ENCODE results near the gene WDR43.

DNA sequence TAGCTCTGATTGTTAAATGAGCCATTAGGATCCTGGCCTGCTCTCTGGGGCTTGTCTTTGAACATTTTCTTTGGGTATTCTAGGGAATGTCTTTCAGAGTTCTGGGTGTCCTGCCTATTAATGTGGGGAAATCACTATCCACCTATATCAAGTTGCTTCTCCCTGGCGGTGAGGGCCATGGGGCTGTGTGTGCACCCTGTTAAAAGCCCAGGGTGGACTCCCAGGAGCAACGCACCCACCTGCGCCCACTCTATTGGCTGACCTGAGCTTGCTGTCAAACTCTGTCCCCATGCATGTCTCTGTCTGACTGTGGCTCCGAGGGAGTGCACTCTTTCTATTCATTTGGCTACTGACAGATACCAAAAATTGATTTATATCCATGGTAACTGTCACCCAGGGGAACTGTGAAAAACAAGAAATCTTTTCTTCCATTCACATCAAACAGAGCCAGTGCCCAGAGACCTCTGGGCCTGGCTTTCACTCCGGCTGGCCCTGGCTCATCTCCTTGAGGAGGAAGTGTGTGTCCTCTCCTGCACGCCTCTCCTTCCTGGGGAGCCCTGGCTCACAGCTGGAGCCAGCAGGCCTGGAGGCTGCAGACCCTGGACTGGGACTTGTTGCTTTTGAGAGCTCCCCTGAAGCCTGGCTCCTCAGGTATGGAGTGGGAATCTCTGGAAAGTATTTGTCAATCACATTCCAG, 76.1 kb downstream of the WDR43 start:
- TF ChIP-seq, protein P1, sequence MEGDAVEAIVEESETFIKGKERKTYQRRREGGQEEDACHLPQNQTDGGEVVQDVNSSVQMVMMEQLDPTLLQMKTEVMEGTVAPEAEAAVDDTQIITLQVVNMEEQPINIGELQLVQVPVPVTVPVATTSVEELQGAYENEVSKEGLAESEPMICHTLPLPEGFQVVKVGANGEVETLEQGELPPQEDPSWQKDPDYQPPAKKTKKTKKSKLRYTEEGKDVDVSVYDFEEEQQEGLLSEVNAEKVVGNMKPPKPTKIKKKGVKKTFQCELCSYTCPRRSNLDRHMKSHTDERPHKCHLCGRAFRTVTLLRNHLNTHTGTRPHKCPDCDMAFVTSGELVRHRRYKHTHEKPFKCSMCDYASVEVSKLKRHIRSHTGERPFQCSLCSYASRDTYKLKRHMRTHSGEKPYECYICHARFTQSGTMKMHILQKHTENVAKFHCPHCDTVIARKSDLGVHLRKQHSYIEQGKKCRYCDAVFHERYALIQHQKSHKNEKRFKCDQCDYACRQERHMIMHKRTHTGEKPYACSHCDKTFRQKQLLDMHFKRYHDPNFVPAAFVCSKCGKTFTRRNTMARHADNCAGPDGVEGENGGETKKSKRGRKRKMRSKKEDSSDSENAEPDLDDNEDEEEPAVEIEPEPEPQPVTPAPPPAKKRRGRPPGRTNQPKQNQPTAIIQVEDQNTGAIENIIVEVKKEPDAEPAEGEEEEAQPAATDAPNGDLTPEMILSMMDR (conservative IDR thresholded peaks at IDR 0.05): no peak
- no peak for TF ChIP-seq ZFX (IDR thresholded peaks at IDR 0.05)
